HEK293T (cell line): ENCODE data around the gene BMPR1B.

Source experiments
- FOXM1 ChIP-seq: fragments of 450-650 bp; IDR thresholded peaks from 2 replicates; pipeline ENCODE4 v1.6.1; 2017; ENCODE audit warnings: mild to moderate bottlenecking, borderline replicate concordance
- SUZ12 ChIP-seq: fragments of 450-650 bp; IDR thresholded peaks from 2 replicates; pipeline ENCODE4 v1.6.1; 2016; ENCODE audit warnings: mild to moderate bottlenecking
- ZNF384 ChIP-seq: fragments of 450-650 bp; IDR thresholded peaks from 2 replicates; pipeline ENCODE4 v1.6.1; 2016

DNA sequence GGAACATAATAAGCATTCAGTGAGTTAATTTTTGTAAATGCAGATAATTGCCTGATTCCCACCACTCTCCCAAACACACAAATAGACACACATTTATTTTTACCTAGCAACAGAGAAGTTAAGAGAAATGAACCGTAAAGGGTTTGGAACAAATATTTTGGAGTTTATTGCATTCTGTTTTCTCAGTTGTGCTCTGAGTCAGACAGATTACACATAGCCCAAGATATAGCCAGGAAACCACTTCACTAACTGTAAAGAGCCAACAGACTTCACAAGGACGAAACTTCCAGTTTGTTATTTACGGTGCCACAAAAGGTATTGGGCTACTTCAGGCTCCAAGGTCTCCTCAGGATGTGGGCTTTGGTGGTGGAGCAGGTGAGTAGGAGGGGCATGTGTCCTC, 217.0 kb downstream of the BMPR1B start:
- TF ChIP-seq SUZ12 = no peak
- TF ChIP-seq ZNF384 = no peak
- TF ChIP-seq FOXM1 = no peak
